D721Med (cell line): ENCODE results near the gene TTLL3.
"Not testable (repeated sequence)": the region's sequence is repeated elsewhere in the genome, so short reads cannot be mapped to it uniquely, and the experiment has no call there.

Experiments
- DNase-seq: peaks from one replicate; pipeline ENCODE4 v3.0.0; 2011; ENCODE audit warnings: low spot score; ENCODE audit not compliant: insufficient read length
- FAIRE-seq: peaks from 2 replicates; lab custom pipeline; 2011; peaks lifted over from hg19 to GRCh38; lab: Jason Lieb, UNC
- CTCF ChIP-seq: IDR thresholded peaks from 2 replicates; pipeline ENCODE4 v1.5.1; 2012; ENCODE audit warnings: mild to moderate bottlenecking, control low read depth; ENCODE audit not compliant: insufficient read depth; ENCODE audit errors: missing control alignments

TTLL3 gene

GRCh38 chr3:9768141-9768775 is 41.8 kb upstream of the TTLL3 start:
- DNase-seq = no peak
- no peak for FAIRE-seq
- no peak for TF ChIP-seq CTCF

- no peak for TF ChIP-seq CTCF
- FAIRE-seq (no peak), DNase-seq (no peak)
Observed at GRCh38 chr3:9769012-9769411, 41.0 kb upstream of the TTLL3 start.

GRCh38 chr3:9769426-9770275 is 40.4 kb upstream of the TTLL3 start, which contains the start of gene CAMK1:
TSS of gene CAMK1 (minus strand) at chr3:9769947. CDS start at chr3:9767749, 2,198 bp downstream.
- no peak for TF ChIP-seq CTCF
- no peak for FAIRE-seq

GRCh38 chr3:9770276-9770812 is 39.7 kb upstream of the TTLL3 start:
- no peak for FAIRE-seq
- DNase-seq = no peak

More at GRCh38 chr3:9769426-9770275, 40.4 kb upstream of the TTLL3 start, which contains the start of gene CAMK1:
- DNase-seq = peak; percentile 73

GRCh38 chr3:9771007-9771406 is 39.1 kb upstream of the TTLL3 start:
- FAIRE-seq, DNase-seq: not testable (repeated sequence)

More at GRCh38 chr3:9770276-9770812, 39.7 kb upstream of the TTLL3 start:
- no peak for TF ChIP-seq CTCF

GRCh38 chr3:9776896-9777693 is 33.0 kb upstream of the TTLL3 start:
- FAIRE-seq (no peak), DNase-seq (no peak)
- no peak for TF ChIP-seq CTCF

GRCh38 chr3:9777694-9778021 is 32.4 kb upstream of the TTLL3 start:
- no peak for TF ChIP-seq CTCF
- FAIRE-seq (no peak), DNase-seq (no peak)
